Ishikawa (cell line): ENCODE data around the gene TMEM176B.

Source experiments
- CEBPB ChIP-seq: IDR thresholded peaks from 2 replicates; pipeline ENCODE4 v1.6.1; 2012
- CREB1 ChIP-seq: IDR thresholded peaks from 2 replicates; pipeline ENCODE4 v1.6.1; 2012; ENCODE audit warnings: low read depth
- EGR1 ChIP-seq: IDR thresholded peaks from 2 replicates; pipeline ENCODE4 v1.6.1; 2012
- EP300 ChIP-seq: IDR thresholded peaks from 2 replicates; pipeline ENCODE4 v1.6.1; 2012; ENCODE audit warnings: borderline replicate concordance
- FOXM1 ChIP-seq: IDR thresholded peaks from 2 replicates; pipeline ENCODE4 v1.6.1; 2012; ENCODE audit warnings: low read depth, borderline replicate concordance
- NFIC ChIP-seq: IDR thresholded peaks from 2 replicates; pipeline ENCODE4 v1.6.1; 2012
- RAD21 ChIP-seq: IDR thresholded peaks from 2 replicates; pipeline ENCODE4 v1.6.1; 2012; ENCODE audit warnings: low read depth
- REST ChIP-seq: IDR thresholded peaks from 2 replicates; pipeline ENCODE4 v1.6.1; 2012; ENCODE audit warnings: low read depth, mild to moderate bottlenecking
- TAF1 ChIP-seq: IDR thresholded peaks from 2 replicates; pipeline ENCODE4 v1.6.1; 2012; ENCODE audit warnings: low read depth, mild to moderate bottlenecking
- TCF12 ChIP-seq: IDR thresholded peaks from 2 replicates; pipeline ENCODE4 v1.6.1; 2012; ENCODE audit warnings: low read depth
- TEAD4 ChIP-seq: IDR thresholded peaks from 2 replicates; pipeline ENCODE4 v1.6.1; 2012
- YY1 ChIP-seq: IDR thresholded peaks from 2 replicates; pipeline ENCODE4 v1.6.1; 2012; ENCODE audit warnings: low read depth
- ZBTB7A ChIP-seq: IDR thresholded peaks from 2 replicates; pipeline ENCODE4 v1.6.1; 2012; ENCODE audit warnings: low read depth
- TF ChIP-seq, protein P1 (sequence below): IDR thresholded peaks from 2 replicates; pipeline ENCODE4 v1.6.1; 2012
- TF ChIP-seq, protein P2 (sequence below): IDR thresholded peaks from 2 replicates; pipeline ENCODE4 v1.6.1; 2012

The TMEM176B gene

DNA sequence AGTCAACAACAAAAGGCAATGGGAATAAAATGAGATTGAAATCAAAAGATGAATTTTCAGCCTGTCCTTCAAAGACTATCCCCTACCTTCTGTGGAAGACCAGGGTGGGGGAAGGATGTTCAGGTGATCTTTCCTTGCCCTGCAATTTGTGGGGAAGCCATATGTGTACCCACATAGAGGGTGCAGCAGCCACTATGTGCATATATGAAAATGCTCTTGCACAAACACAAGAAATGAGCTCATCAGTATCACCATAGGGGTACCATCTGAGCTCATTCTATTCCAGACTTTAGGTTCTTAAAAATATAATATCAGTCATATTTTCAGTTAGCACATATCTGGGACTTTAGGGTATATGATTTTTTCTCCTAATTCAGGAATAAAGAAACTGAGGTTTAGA lies 45.2 kb downstream of the TMEM176B start:
- TF ChIP-seq TCF12 = no peak
- no peak for TF ChIP-seq TAF1
- no peak for TF ChIP-seq REST
- TF ChIP-seq, protein P1, sequence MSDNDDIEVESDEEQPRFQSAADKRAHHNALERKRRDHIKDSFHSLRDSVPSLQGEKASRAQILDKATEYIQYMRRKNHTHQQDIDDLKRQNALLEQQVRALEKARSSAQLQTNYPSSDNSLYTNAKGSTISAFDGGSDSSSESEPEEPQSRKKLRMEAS = no peak
- no peak for TF ChIP-seq EP300
- TF ChIP-seq CREB1 = no peak
- no peak for TF ChIP-seq YY1
- TF ChIP-seq TEAD4 = no peak
- TF ChIP-seq CEBPB = no peak
- TF ChIP-seq FOXM1 = no peak
- TF ChIP-seq, protein P2, sequence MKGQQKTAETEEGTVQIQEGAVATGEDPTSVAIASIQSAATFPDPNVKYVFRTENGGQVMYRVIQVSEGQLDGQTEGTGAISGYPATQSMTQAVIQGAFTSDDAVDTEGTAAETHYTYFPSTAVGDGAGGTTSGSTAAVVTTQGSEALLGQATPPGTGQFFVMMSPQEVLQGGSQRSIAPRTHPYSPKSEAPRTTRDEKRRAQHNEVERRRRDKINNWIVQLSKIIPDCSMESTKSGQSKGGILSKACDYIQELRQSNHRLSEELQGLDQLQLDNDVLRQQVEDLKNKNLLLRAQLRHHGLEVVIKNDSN = no peak

- TF ChIP-seq, protein P2 = no peak
- no peak for TF ChIP-seq TEAD4
- no peak for TF ChIP-seq EP300
- TF ChIP-seq CEBPB = no peak
- TF ChIP-seq, protein P1 = no peak
- no peak for TF ChIP-seq TCF12
- no peak for TF ChIP-seq RAD21
- no peak for TF ChIP-seq EGR1
- no peak for TF ChIP-seq CREB1
- TF ChIP-seq TAF1 = no peak
- no peak for TF ChIP-seq FOXM1
- TF ChIP-seq YY1 = no peak
- no peak for TF ChIP-seq NFIC
- TF ChIP-seq ZBTB7A = no peak
- TF ChIP-seq REST = no peak
Observed at GRCh38 chr7:150753826-150754603, 46.1 kb downstream of the TMEM176B start.

DNA sequence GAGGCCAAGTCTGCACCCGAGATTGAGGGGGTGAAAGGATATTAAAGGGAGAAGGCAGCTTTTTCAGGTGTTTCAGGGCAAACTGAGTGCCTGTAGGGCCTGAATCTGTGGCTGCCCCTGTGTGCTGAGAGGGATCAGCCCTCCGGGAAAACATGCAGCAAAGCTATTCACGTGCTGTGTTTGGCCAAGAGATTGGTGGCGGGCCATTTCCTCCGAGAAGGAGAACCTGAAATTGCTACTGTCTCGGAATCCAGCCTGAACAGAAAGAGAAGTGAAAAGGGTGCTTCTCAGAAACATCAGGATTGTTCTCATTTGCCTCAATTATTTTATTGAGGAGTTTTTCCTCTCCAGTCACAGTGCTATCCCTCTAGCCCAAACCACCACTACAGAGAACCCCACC lies 46.9 kb downstream of the TMEM176B start:
- TF ChIP-seq NFIC (no peak), CEBPB (no peak), EGR1 (no peak), REST (no peak), RAD21 (no peak), EP300 (no peak), ZBTB7A (no peak), YY1 (no peak), CREB1 (no peak), TEAD4 (no peak), FOXM1 (no peak), TCF12 (no peak), TAF1 (no peak)
- TF ChIP-seq, protein P1 = no peak
- TF ChIP-seq, protein P2 = no peak
